Caco-2 (cell line): Measurements from ENCODE around the gene YARS1. TPM values are rescaled to one million over a fixed set of nuclear protein-coding genes. Genes with fewer than 3 reads are reported as not detected.

Experiments used
- BruUV-seq: library from RNA; stranded (reverse); fragments of 400-500 nt; replicated peaks from 2 replicates; lab custom pipeline; 2021; lab: Mats Ljungman, UMichigan
- CTCF ChIA-PET: fragments of 300-600 bp; sonication (Branson Sonifier 250); formaldehyde crosslinking; loops from one replicate; lab custom pipeline; 2022; ENCODE audit warnings: antibody characterized with exemption; lab: Charles Lee
- POLR2A ChIA-PET: fragments of 300-600 bp; sonication (Branson Sonifier 250); formaldehyde crosslinking; loops from one replicate; lab custom pipeline; 2022; ENCODE audit warnings: antibody characterized with exemption; lab: Charles Lee
- DNase-seq, 2 experiments: peaks; one replicate each; pipeline versions ENCODE4 v3.0.0 to v3.0.0-alpha.2; 2020 to 2022
- H3K27me3 ChIP-seq: replicated peaks from 2 replicates; pipeline ENCODE4 v1.6.0; 2011; ENCODE audit warnings: low read length; ENCODE audit not compliant: control insufficient read depth, insufficient read depth
- H3K36me3 ChIP-seq: 2 replicates; pipeline ENCODE4 v1.5.1; 2011; ENCODE audit warnings: low read length; ENCODE audit not compliant: control insufficient read depth, insufficient read depth
- H3K4me1 ChIP-seq: fragments of 250-450 bp; sonication (Bioruptor Pico); 2 replicates; pipeline ENCODE4 v1.5.1; 2020; ENCODE audit warnings: mild to moderate bottlenecking
- H3K4me3 ChIP-seq: 2 replicates; pipeline ENCODE4 v1.5.1; 2011; ENCODE audit warnings: low read depth, mild to moderate bottlenecking, control low read depth, low read length
- H3K9me3 ChIP-seq: fragments of 250-450 bp; sonication (Bioruptor Pico); 2 replicates; pipeline ENCODE4 v1.5.1; 2020; ENCODE audit warnings: mild to moderate bottlenecking, moderate library complexity
- H3K27ac Mint-ChIP-seq: one replicate; pipeline ENCODE4 v1.8.0; 2022; ENCODE audit warnings: mixed read lengths; ENCODE audit not compliant: unreplicated experiment
- H3K27me3 Mint-ChIP-seq: one replicate; pipeline ENCODE4 v1.8.0; 2022; ENCODE audit warnings: mixed read lengths; ENCODE audit not compliant: insufficient read depth, unreplicated experiment
- H3K36me3 Mint-ChIP-seq: one replicate; pipeline ENCODE4 v1.8.0; 2022; ENCODE audit warnings: mild to moderate bottlenecking, mixed read lengths; ENCODE audit not compliant: insufficient read depth, unreplicated experiment
- H3K4me1 Mint-ChIP-seq: one replicate; pipeline ENCODE4 v1.8.0; 2022; ENCODE audit warnings: low read depth, mixed read lengths; ENCODE audit not compliant: unreplicated experiment
- H3K4me3 Mint-ChIP-seq: one replicate; pipeline ENCODE4 v1.8.0; 2022; ENCODE audit warnings: mild to moderate bottlenecking, moderate library complexity, mixed read lengths; ENCODE audit not compliant: unreplicated experiment
- H3K9me3 Mint-ChIP-seq: one replicate; pipeline ENCODE4 v1.8.0; 2022; ENCODE audit warnings: mixed read lengths; ENCODE audit not compliant: unreplicated experiment
- CTCF ChIP-seq, 2 experiments: fragments of 200-600 bp in 1 of 2; IDR thresholded peaks; 1 replicate in 1 of 2; 2 replicates in 1 of 2; pipeline versions ENCODE4 v1.5.1 to v1.8.0; 2011 to 2022; ENCODE audit warnings: antibody characterized with exemption in 1 of 2, control low read depth in 1 of 2, inconsistent platforms in 1 of 2, low read depth in 1 of 2, low read length in 1 of 2, mild to moderate bottlenecking in 1 of 2, moderate library complexity in 1 of 2; ENCODE audit not compliant: insufficient read depth in 1 of 2, severe bottlenecking in 1 of 2, unreplicated experiment in 1 of 2
- intact Hi-C: fragments of 100-400 bp; cut with micrococcal nuclease; formaldehyde crosslinking; loops from one replicate; pipeline ENCODE4 v1.10.0; 2022; ENCODE audit not compliant: unreplicated experiment
- total RNA-seq: library from RNA; stranded (reverse); gene quantifications from 2 replicates; pipeline ENCODE4 v1.2.3, GENCODE V29; 2022

YARS1 gene
- total RNA-seq, 1 experiment from 2014 or later: 184 TPM

DNA sequence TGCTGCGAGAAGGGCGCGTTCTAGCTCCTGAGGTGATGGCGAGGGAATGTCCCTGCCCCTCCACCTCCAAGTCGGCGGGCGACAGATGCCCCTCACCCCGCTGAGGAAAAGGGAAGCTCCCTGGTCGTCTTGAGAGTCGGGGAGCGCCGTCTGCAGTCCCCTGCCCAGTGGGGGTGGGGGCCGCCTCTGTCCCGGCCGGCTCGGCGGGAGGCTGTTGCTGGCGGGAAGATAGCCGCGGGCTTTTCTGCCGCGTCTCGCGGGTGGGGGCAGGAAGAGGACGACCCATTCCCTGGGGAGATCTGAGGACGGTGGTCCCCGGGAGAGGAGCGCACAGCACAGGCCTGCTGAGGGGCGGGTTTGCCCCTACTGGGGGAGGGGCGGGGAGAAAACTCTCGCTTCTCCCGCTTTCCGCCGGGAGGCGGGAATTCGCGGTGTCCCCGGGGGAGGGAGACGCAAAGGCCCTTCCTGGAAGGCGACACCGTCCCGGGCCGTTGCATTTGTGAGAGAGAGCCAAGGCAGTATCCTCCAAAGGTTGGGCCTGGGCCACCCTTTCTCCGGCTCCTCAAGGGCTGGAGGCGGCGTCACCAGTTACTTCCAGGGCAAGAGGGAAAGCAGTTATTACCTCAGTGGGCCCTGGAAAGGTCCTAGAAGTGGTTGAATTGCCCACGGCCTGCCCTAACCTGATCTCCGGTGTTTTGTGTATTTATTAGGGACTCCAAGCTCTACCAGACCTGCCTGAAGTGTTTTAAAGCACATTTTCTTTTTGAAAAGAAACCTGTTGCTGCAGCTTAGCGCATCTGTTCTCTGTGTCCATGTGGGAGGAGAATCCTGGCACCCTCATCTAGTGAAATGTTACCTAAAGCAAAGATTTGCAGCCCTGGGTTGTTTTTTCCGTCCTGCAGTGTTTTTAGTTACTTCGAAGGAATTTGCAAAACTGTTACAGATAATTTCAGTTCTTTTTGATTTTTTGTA, 943 bp upstream of the YARS1 start:
- Mint-ChIP-seq H3K9me3 (no peaks in the 10 kb centered on the region), H3K27ac (peak overlapping the region; percentile 93), H3K36me3 (peaks cover 44% of the 10 kb centered on the region), H3K4me1 (peaks cover 19% of the 10 kb centered on the region), H3K27me3 (no peaks in the 10 kb centered on the region), H3K4me3 (peak overlapping the region; percentile 95)
- DNase-seq: peak; percentile 75 to 80
- TF ChIP-seq CTCF (IDR thresholded peaks at IDR 0.05; ENCODE audit: insufficient read depth in 1 of 2, low read depth in 1 of 2, low read length in 1 of 2, severe bottlenecking in 1 of 2, unreplicated experiment in 1 of 2): no peak
- Histone ChIP-seq H3K4me3 (peak overlapping the region; percentile 86), H3K36me3 (no peaks in the 10 kb centered on the region), H3K4me1 (peaks cover 9% of the 10 kb centered on the region), H3K9me3 (no peaks in the 10 kb centered on the region), H3K27me3 (no peaks in the 10 kb centered on the region)
- TSS peak; percentile 57 for BruUV-seq
- intact Hi-C loops: no loop called here
- ChIA-PET CTCF (no interaction called here), POLR2A (interaction anchor here (0.7 kb wide), 1 partner anchor 342 kb away, joined by 3 read pairs; no protein-coding TSS in a partner anchor)

- Mint-ChIP-seq H3K9me3 (no peaks in the 10 kb centered on the region), H3K27me3 (no peaks in the 10 kb centered on the region), H3K36me3 (peaks cover 57% of the 10 kb centered on the region), H3K4me1 (peaks cover 23% of the 10 kb centered on the region), H3K27ac (peak overlapping the region; percentile 93), H3K4me3 (peak overlapping the region; percentile 95)
- no peaks in the 10 kb centered on the region for H3K27me3 ChIP-seq
- H3K4me1 ChIP-seq: peaks cover 19% of the 10 kb centered on the region
- peak in 1 of 2 experiments; percentile 37 for DNase-seq
- TSS peak; percentile 73 for BruUV-seq
- no peak for TF ChIP-seq CTCF (IDR thresholded peaks at IDR 0.05; ENCODE audit: insufficient read depth in 1 of 2, low read depth in 1 of 2, low read length in 1 of 2, severe bottlenecking in 1 of 2, unreplicated experiment in 1 of 2)
- ChIA-PET CTCF (no interaction called here), POLR2A (interaction anchor here (0.6 kb wide), 1 partner anchor 21 kb away, joined by 6 read pairs; no protein-coding TSS in a partner anchor)
- no peaks in the 10 kb centered on the region for H3K36me3 ChIP-seq
- intact Hi-C loops: no loop called here
- H3K9me3 ChIP-seq: no peaks in the 10 kb centered on the region
- peak overlapping the region; percentile 89 for H3K4me3 ChIP-seq
Measured at GRCh38 chr1:32816676-32817158, 441 bp downstream of the YARS1 start.

GRCh38 chr1:32813941-32814739, 3.0 kb downstream of the YARS1 start:
- DNase-seq: no peak
- Mint-ChIP-seq H3K27ac (peak overlapping the region; percentile 59), H3K27me3 (no peaks in the 10 kb centered on the region), H3K9me3 (no peaks in the 10 kb centered on the region), H3K4me1 (peaks cover 34% of the 10 kb centered on the region), H3K36me3 (peaks cover 77% of the 10 kb centered on the region), H3K4me3 (peak overlapping the region; percentile 23)
- H3K9me3 ChIP-seq: no peaks in the 10 kb centered on the region
- BruUV-seq: no TSS peak
- H3K4me3 ChIP-seq: no peak overlapping the region
- CTCF ChIA-PET: no interaction called here
- no peak for TF ChIP-seq CTCF (IDR thresholded peaks at IDR 0.05; ENCODE audit: insufficient read depth in 1 of 2, low read depth in 1 of 2, low read length in 1 of 2, severe bottlenecking in 1 of 2, unreplicated experiment in 1 of 2)
- POLR2A ChIA-PET: no interaction called here
- no peaks in the 10 kb centered on the region for H3K27me3 ChIP-seq
- H3K4me1 ChIP-seq: peaks cover 27% of the 10 kb centered on the region
- H3K36me3 ChIP-seq: no peaks in the 10 kb centered on the region
- intact Hi-C loops: no loop called here
